A673 (cell line): Measurements from ENCODE around the gene LOC101059915.

ENCODE experiments used
- CTCF ChIP-seq: fragments of 300-800, 200-600 bp; sonication (generic); conservative IDR thresholded peaks from 2 replicates; pipeline ENCODE4 v1.5.1; 2017; ENCODE audit warnings: low read depth, mild to moderate bottlenecking, antibody characterized with exemption, low read length, moderate library complexity, mixed read lengths
- EZH2 ChIP-seq: fragments of 200-600 bp; sonication (generic); IDR thresholded peaks from 2 replicates; pipeline ENCODE4 v1.6.1; 2017; ENCODE audit warnings: borderline replicate concordance, low read depth, mild to moderate bottlenecking, mixed read lengths, antibody characterized with exemption, low read length; ENCODE audit not compliant: poor library complexity, severe bottlenecking

- TF ChIP-seq CTCF (no peak), EZH2 (no peak)
Observed at GRCh38 chrX:71637253-71637618, 30.1 kb upstream of the LOC101059915 start.
